Activated effector memory CD4-positive, alpha-beta T cell treated with anti-CD3 and anti-CD28 coated beads, Interleukin-2, amount 50 U/mL, for 16 hours (primary cell): ENCODE data around the gene HARS2.

Experiments used
- DNase-seq: peaks from one replicate; pipeline ENCODE4 v3.0.0-alpha.2; 2020

Gene HARS2

GRCh38 chr5:140690941-140691924 is at the start of gene HARS2, which contains the start of gene HARS1:
TSS of gene HARS2 (plus strand) at chr5:140691455. CDS start at chr5:140691649, 194 bp downstream.
TSS of gene HARS1 (minus strand) at chr5:140691370. CDS start at chr5:140691304, 66 bp downstream.
- DNase-seq, result peak; percentile 95

DNA sequence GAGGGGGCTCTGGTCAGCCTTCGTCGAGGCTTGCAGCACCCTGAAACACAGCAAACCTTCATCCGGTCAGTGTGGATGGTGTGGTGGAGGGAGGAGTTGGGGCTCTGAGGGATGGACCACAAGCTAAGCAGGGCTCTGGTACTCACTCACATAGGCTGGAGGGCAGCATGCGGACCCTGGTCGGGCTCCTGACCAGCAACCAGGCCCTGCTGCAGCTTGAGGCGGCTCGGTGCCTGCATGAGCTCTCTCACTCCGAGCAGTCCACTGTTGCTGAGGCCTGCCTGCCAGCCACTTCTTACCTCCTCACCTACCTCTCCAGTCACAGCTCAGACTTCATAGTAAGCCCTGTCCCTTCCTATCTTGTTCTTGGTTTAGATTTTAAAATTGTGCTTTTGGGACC is 49.5 kb upstream of the HARS2 start:
- DNase-seq, result no peak

DNA sequence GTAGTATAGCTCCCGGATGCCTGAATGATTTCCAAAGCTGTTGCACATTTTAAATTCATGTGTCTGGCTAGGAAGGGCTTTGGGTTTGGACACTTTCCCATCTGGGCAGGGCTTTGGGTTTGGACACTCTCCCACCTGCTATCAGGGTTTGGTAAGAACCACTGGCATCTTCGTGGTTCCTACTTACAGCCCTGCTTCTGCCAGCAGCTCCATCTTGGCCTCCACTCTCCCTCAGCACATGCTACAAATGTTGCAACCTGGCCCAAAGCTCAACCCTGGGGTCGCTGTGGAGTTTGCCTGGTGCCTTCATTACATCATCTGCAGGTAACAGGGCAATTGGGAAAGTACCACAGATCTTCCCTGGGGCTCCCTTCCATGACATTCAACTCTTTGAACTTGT is 48.5 kb upstream of the HARS2 start:
- DNase-seq, result no peak

GRCh38 chr5:140647042-140647419 is 44.2 kb upstream of the HARS2 start:
- no peak for DNase-seq

DNA sequence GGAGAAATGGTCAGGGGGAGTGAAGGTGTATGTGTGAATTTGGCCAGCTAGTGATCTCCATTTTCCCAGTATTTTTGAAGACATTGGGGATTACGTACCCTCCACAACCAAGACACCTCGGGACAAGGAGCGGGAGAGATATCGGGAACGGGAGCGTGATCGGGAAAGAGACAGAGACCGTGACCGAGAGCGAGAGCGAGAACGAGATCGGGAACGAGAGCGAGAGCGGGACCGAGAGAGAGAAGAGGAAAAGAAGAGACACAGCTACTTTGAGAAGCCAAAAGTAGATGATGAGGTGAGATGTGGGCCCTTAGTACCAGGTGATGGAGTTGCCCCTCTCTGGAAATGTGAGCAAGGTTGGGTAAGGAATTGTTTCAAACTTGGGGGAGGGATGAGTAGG is 32.4 kb upstream of the HARS2 start:
- no peak for DNase-seq

GRCh38 chr5:140660371-140660770 is 30.9 kb upstream of the HARS2 start:
- peak; percentile 54 for DNase-seq

DNA sequence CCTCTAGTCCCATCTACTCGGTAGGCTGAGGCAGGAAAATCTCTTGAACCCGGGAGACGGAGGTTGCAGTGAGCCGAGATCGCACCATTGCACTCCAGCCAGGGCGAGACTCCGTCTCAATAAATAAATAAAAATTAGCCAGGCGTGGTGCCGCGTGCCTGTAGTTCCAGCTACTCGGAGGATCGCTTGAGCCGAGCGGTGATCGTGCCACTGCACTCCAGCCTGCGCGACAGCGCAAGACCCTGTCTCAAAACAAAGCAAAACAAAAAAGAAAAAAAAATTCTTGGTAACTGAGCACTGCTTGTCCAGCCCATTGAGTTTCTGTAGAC is 27.3 kb upstream of the HARS2 start:
- DNase-seq, result no peak

- DNase-seq, result peak; percentile 99
Observed at GRCh38 chr5:140664359-140665119, 26.7 kb upstream of the HARS2 start, which contains the start of gene WDR55. TSS of gene WDR55 (plus strand) at chr5:140664904. CDS start at chr5:140664913, 9 bp downstream.

- DNase-seq, result peak; percentile 19
Observed at GRCh38 chr5:140671035-140671434, 20.2 kb upstream of the HARS2 start.

- DNase-seq, result peak; percentile 58
Observed at GRCh38 chr5:140671472-140672125, 19.7 kb upstream of the HARS2 start.

DNA sequence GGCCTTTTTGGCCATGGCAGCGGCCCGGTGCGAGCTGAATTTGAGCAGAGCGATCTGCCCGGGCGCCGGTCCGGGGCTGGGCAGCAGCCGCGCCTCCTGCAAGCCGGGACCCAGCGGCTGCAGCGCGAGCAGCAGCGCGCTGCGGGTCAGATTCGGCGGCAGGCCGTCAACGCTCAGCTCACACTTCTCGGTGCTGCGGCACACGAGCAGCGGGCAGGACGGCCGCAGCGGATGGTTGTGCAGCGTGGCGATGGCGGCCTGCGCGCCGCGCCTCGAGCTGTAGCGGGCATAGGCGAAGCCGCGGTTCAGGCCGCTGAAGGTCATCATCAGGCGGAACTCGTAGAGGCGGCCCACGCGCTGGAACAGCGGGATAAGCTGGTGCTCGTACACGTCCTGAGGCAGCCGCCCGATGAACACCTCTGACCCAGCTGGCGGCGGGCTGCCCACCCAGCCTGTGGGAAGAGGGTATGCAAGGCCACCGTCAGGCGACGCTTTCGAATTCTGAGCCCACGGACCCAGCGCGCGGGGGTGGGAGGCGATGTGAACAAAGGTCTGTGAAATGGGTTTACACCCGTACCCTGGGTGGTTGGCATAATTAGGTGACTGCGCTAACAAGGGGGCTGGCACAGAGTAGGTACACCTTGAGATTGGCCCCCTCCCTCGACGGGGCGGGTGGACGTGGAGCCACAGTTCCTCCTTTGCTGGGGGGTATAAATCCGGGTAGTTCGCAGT is 18.6 kb upstream of the HARS2 start:
- DNase-seq, result no peak

- DNase-seq, result no peak
Observed at GRCh38 chr5:140673187-140673976, 17.9 kb upstream of the HARS2 start, which contains the start of gene DND1. TSS of gene DND1 (minus strand) at chr5:140673576. CDS start at chr5:140673542, 34 bp downstream.

DNA sequence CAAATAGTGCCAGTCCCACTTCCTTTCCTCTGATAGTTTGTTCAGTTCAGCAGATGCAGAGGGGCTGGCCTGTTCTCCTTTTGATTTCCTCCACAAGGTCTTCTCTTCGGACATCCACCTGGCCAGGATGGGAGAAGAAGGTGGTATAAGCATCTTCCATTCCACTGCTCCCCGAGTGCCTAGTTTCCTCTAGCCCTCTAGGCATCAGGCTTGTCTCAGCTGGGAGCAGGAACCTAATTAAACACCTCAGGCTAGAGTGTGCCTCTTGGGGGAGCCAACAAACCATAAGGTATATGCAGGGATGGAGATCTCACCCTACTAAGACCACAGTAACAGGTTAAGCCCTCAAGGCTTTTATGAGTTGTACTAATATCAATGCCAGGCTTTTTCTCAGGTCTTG is 17.0 kb upstream of the HARS2 start:
- no peak for DNase-seq

- DNase-seq, result no peak
Observed at GRCh38 chr5:140674629-140675028, 16.6 kb upstream of the HARS2 start.

- no peak for DNase-seq
Observed at GRCh38 chr5:140677947-140678346, 13.3 kb upstream of the HARS2 start.

DNA sequence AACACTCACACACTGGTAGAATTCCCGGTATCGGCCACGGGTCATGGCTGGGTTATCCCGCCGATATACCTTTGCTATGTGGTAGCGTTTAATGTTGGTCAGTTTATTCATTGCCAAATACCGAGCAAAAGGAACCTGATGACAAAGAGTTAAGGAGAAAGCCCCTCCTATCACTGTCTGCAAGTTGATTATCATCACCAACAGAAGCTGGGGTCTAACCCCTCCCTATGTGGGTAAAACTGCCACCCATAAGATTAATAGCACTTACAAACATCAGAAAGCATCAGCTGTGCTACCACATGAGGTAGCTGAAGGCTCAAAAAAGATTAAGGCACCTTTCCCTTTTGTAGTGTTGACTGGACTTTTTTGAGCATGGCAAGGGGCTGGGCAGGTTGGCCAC is 12.3 kb upstream of the HARS2 start:
- DNase-seq, result no peak

- DNase-seq, result no peak
Observed at GRCh38 chr5:140690376-140690932, 801 bp upstream of the HARS2 start.

DNA sequence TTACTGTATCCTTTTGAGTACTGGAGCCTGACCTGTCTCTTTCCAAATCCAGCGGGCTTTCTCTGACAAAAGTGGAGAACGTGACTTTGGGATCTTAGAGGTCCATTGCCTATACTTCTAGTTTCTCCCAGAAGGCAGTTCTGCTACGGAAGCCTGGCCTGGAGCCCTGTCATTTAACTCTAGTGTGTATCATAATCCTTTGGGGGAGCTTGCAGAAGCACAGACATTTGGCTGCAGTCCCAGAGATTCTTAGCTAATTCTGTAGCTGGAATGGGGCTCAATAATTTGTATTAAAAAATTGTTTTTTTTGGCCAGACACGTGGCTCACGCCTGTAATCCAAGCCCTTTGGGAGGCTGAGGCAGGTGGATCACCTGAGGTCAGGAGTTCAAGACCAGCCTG is 3.0 kb downstream of the HARS2 start:
- DNase-seq, result no peak

- DNase-seq, result no peak
Observed at GRCh38 chr5:140696891-140697492, 5.7 kb downstream of the HARS2 start.
